ENCODE results near the gene POU6F2.

Gene POU6F2

GRCh38 chr7:39248041-39248691 lies 270.5 kb downstream of the POU6F2 start:
- TF ChIP-seq POLR2AphosphoS5 (IDR thresholded peaks at IDR 0.05; ENCODE audit: low read depth) (no peak), CTCF (IDR thresholded peaks at IDR 0.05; ENCODE audit: insufficient read depth, low read length) (no peak), REST (IDR thresholded peaks at IDR 0.05; ENCODE audit: insufficient replicate concordance, low read depth) (no peak), SPI1 (IDR thresholded peaks at IDR 0.05; ENCODE audit: borderline replicate concordance, low read depth) (no peak), GABPA (IDR thresholded peaks at IDR 0.05; ENCODE audit: low read depth) (no peak)
- no peak overlapping the region for H3K4me3 ChIP-seq (replicated peaks; ENCODE audit: insufficient read depth, low read length)
- DNase-seq (ENCODE audit: low read depth in 1 of 2, low spot score in 1 of 2), result no peak
- H3K27ac ChIP-seq (replicated peaks), result no peak overlapping the region
- no peaks in the 10 kb centered on the region for H3K27me3 ChIP-seq (ENCODE audit: insufficient read depth, poor library complexity, severe bottlenecking)

- no peak for TF ChIP-seq CTCF (IDR thresholded peaks at IDR 0.05; ENCODE audit: insufficient read depth, low read length)
- TF ChIP-seq POLR2AphosphoS5 (IDR thresholded peaks at IDR 0.05; ENCODE audit: low read depth), result no peak
- TF ChIP-seq REST (IDR thresholded peaks at IDR 0.05; ENCODE audit: insufficient replicate concordance, low read depth), result no peak
- H3K4me3 ChIP-seq (replicated peaks; ENCODE audit: insufficient read depth, low read length), result no peak overlapping the region
- no peaks in the 10 kb centered on the region for H3K27me3 ChIP-seq (ENCODE audit: insufficient read depth, poor library complexity, severe bottlenecking)
- no peak overlapping the region for H3K27ac ChIP-seq (replicated peaks)
- no peak for DNase-seq (ENCODE audit: low read depth in 1 of 2, low spot score in 1 of 2)
Measured at GRCh38 chr7:39248692-39249090, 271.0 kb downstream of the POU6F2 start.

- no peak overlapping the region for H3K4me3 ChIP-seq (replicated peaks; ENCODE audit: insufficient read depth, low read length)
- TF ChIP-seq SPI1 (IDR thresholded peaks at IDR 0.05; ENCODE audit: borderline replicate concordance, low read depth) (no peak), REST (IDR thresholded peaks at IDR 0.05; ENCODE audit: insufficient replicate concordance, low read depth) (no peak), POLR2AphosphoS5 (IDR thresholded peaks at IDR 0.05; ENCODE audit: low read depth) (no peak), CTCF (IDR thresholded peaks at IDR 0.05; ENCODE audit: insufficient read depth, low read length) (no peak), GABPA (IDR thresholded peaks at IDR 0.05; ENCODE audit: low read depth) (no peak)
- no peaks in the 10 kb centered on the region for H3K27me3 ChIP-seq (ENCODE audit: insufficient read depth, poor library complexity, severe bottlenecking)
- no peak overlapping the region for H3K27ac ChIP-seq (replicated peaks)
- no peak for DNase-seq (ENCODE audit: low read depth in 1 of 2, low spot score in 1 of 2)
Measured at GRCh38 chr7:39249635-39250152, 272.0 kb downstream of the POU6F2 start.

All from HL-60 (cell line).